ENCODE results near the gene PAK2.

DNA sequence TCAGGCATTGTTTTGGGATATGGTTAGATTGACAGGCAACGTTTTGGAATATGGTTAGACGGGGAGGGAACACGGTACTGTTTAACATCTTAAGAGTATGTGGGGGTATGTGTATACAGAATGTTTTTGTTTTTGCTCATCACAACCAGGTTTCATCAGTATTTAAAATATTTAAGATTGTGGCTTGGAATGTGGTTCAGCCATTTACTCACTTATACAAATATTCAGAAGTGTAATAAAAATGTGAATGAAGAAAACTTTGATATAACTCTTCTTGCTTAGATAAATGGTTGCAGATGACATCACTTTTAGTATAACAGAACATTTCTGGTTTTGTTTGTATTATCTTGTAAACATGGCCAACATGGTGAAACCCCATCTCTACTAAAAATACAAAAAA is 3.9 kb upstream of the PAK2 start:
- TF ChIP-seq, protein P1, sequence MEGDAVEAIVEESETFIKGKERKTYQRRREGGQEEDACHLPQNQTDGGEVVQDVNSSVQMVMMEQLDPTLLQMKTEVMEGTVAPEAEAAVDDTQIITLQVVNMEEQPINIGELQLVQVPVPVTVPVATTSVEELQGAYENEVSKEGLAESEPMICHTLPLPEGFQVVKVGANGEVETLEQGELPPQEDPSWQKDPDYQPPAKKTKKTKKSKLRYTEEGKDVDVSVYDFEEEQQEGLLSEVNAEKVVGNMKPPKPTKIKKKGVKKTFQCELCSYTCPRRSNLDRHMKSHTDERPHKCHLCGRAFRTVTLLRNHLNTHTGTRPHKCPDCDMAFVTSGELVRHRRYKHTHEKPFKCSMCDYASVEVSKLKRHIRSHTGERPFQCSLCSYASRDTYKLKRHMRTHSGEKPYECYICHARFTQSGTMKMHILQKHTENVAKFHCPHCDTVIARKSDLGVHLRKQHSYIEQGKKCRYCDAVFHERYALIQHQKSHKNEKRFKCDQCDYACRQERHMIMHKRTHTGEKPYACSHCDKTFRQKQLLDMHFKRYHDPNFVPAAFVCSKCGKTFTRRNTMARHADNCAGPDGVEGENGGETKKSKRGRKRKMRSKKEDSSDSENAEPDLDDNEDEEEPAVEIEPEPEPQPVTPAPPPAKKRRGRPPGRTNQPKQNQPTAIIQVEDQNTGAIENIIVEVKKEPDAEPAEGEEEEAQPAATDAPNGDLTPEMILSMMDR (conservative IDR thresholded peaks at IDR 0.05 in 1 of 2, IDR thresholded peaks at IDR 0.05 in 1 of 2; ENCODE audit: extremely low read depth in 1 of 2, insufficient read depth in 1 of 2, low read depth in 1 of 2, low read length in 2 of 2) = no peak
- no peak for TF ChIP-seq EZH2 (IDR thresholded peaks at IDR 0.05; ENCODE audit: borderline replicate concordance, low read length)

Data from mammary epithelial cell (primary cell).